ENCODE data around the gene TSBP1.
"Not testable (repeated sequence)": the region's sequence is repeated elsewhere in the genome, so short reads cannot be mapped to it uniquely, and the experiment has no call there.

Gene TSBP1

DNA sequence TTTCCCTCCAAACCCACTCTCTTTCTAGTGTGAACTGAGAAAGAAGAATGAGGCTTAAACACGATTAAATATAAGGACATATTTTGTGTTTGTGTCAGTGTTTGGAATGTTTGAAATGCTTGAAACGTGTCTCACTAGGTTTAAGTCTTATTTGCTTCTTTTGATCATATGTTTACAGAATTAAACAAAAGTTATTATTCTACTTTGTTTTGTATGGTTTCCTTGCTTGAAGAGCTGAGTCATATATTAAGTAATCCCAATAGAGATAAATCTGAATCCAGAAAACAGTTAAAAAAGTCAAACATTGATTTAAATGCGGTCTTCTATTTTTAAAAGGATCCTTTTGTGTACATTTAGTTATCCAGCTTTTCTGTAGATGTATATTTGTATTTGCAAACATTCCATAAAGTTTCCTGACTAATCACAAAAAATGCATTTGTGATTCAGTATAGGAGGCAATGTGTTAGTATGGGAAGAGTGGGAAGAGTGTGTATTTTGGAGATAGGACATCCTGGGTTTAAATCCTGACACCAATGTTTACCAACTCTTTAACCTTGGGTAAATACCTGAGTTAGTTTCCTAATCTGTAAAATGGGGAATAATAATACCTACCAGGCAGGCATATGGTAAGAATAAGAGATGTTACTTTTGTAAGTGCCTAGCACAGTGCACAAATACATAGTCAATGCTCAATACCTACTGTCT is 72.9 kb downstream of the TSBP1 start:
- H3K9me2 ChIP-seq (replicated peaks; ENCODE audit: control insufficient read depth, low read length): no peaks in the 10 kb centered on the region
- H3K27me3 ChIP-seq (ENCODE audit: control insufficient read depth, low read length): no peaks in the 10 kb centered on the region
- no peaks in the 10 kb centered on the region for H3F3A ChIP-seq (ENCODE audit: control insufficient read depth, insufficient read depth)
- no peaks in the 10 kb centered on the region for H3K79me2 ChIP-seq (ENCODE audit: control insufficient read depth, low read length)
- no peaks in the 10 kb centered on the region for H4K20me1 ChIP-seq (ENCODE audit: control insufficient read depth, insufficient read depth, low read depth, low read length)
- H3K4me2 ChIP-seq (ENCODE audit: low read length): no peak overlapping the region
- H3K4me1 ChIP-seq (ENCODE audit: control insufficient read depth, low read length): no peaks in the 10 kb centered on the region
- H3K4me3 ChIP-seq (ENCODE audit: low read length): no peak overlapping the region
- H3K27ac ChIP-seq (ENCODE audit: low read depth, low read length): no peak overlapping the region
- no peaks in the 10 kb centered on the region for H3K9me3 ChIP-seq (ENCODE audit: control insufficient read depth, insufficient read depth, low read length)
- H3K36me3 ChIP-seq (ENCODE audit: control insufficient read depth, low read length): no peaks in the 10 kb centered on the region
- no peak for TF ChIP-seq EZH2phosphoT487 (IDR thresholded peaks at IDR 0.05; ENCODE audit: borderline replicate concordance, low read length)
- TF ChIP-seq, protein P1, sequence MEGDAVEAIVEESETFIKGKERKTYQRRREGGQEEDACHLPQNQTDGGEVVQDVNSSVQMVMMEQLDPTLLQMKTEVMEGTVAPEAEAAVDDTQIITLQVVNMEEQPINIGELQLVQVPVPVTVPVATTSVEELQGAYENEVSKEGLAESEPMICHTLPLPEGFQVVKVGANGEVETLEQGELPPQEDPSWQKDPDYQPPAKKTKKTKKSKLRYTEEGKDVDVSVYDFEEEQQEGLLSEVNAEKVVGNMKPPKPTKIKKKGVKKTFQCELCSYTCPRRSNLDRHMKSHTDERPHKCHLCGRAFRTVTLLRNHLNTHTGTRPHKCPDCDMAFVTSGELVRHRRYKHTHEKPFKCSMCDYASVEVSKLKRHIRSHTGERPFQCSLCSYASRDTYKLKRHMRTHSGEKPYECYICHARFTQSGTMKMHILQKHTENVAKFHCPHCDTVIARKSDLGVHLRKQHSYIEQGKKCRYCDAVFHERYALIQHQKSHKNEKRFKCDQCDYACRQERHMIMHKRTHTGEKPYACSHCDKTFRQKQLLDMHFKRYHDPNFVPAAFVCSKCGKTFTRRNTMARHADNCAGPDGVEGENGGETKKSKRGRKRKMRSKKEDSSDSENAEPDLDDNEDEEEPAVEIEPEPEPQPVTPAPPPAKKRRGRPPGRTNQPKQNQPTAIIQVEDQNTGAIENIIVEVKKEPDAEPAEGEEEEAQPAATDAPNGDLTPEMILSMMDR (IDR thresholded peaks at IDR 0.05; ENCODE audit: low read depth, low read length, poor library complexity, severe bottlenecking): no peak

DNA sequence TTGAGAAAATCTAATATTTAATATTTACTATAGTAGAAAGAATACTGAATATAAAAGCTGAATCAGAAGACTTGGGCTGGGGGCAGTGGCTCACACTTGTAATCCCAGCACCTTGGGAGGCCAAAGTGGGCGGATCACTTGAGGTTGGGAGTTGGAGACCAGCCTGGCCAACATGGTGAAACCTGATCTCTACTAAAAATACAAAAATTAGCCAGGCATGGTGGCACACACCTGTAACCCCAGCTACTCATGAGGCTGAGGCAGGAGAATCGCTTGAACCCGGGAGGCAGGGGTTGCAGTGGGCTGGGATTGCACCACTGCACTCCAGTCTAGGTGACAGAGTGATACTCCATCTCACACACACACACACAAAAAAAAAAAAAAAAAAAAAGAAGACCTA is 76.7 kb downstream of the TSBP1 start:
- not testable (repeated sequence) for H3F3A ChIP-seq (ENCODE audit: control insufficient read depth, insufficient read depth); H3K4me2 ChIP-seq (ENCODE audit: low read length); H3K9me2 ChIP-seq (replicated peaks; ENCODE audit: control insufficient read depth, low read length); H3K9me3 ChIP-seq (ENCODE audit: control insufficient read depth, insufficient read depth, low read length); H3K27me3 ChIP-seq (ENCODE audit: control insufficient read depth, low read length); H4K20me1 ChIP-seq (ENCODE audit: control insufficient read depth, insufficient read depth, low read depth, low read length); H3K27ac ChIP-seq (ENCODE audit: low read depth, low read length); H3K4me3 ChIP-seq (ENCODE audit: low read length); H3K79me2 ChIP-seq (ENCODE audit: control insufficient read depth, low read length); H3K36me3 ChIP-seq (ENCODE audit: control insufficient read depth, low read length)
- peaks cover 10% of the 10 kb centered on the region for H3K4me1 ChIP-seq (ENCODE audit: control insufficient read depth, low read length)

DNA sequence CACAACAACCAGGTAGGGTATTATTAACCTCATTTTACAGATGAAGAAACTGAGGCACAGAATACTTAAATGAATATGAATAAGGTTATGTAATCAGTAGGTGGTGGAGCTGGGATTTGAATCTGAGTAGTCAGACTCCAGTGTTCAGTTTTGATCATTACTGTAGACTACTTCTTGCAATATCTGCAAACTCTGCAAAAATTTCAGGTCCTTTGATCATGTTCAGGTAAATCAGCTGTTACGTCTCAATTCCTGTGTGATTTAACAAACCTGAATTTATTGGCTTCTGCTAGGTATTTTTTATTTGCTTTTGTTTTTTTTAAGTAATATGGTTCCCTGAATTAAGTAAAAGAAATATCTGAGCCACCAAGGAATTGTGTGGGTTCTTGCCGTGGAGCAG is 77.1 kb downstream of the TSBP1 start:
- Histone ChIP-seq H4K20me1 (ENCODE audit: control insufficient read depth, insufficient read depth, low read depth, low read length) (no peaks in the 10 kb centered on the region), H3K4me1 (ENCODE audit: control insufficient read depth, low read length) (peaks cover 10% of the 10 kb centered on the region), H3K9me3 (ENCODE audit: control insufficient read depth, insufficient read depth, low read length) (no peaks in the 10 kb centered on the region), H3K4me3 (ENCODE audit: low read length) (no peak overlapping the region), H3K4me2 (ENCODE audit: low read length) (no peak overlapping the region), H3F3A (ENCODE audit: control insufficient read depth, insufficient read depth) (no peaks in the 10 kb centered on the region; the same call in 1 of the 2 replicates), H3K79me2 (ENCODE audit: control insufficient read depth, low read length) (no peaks in the 10 kb centered on the region), H3K27ac (ENCODE audit: low read depth, low read length) (no peak overlapping the region), H3K36me3 (ENCODE audit: control insufficient read depth, low read length) (no peaks in the 10 kb centered on the region), H3K27me3 (ENCODE audit: control insufficient read depth, low read length) (no peaks in the 10 kb centered on the region), H3K9me2 (replicated peaks; ENCODE audit: control insufficient read depth, low read length) (no peaks in the 10 kb centered on the region)
- TF ChIP-seq, protein P1 (IDR thresholded peaks at IDR 0.05; ENCODE audit: low read depth, low read length, poor library complexity, severe bottlenecking): no peak
- TF ChIP-seq EZH2phosphoT487 (IDR thresholded peaks at IDR 0.05; ENCODE audit: borderline replicate concordance, low read length): no peak

DNA sequence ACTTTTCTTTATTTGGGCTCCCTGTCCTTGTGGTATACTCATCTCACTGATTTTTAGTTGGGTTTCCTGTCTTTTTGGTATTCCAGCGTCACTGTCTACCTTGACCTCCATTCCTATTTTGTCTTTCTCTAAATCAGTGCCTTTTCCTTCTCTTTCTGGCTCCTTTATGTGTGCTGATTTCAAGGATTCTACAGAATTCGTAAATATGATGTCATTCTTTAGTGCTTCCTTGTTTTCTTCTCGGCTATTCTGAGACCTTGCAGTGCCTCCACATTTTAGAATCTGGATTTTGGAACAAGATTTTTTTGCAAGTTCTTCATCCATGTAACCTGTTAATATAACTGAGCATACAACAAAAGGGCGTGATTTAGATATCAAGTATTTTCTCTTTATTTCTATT is 78.0 kb downstream of the TSBP1 start:
- Histone ChIP-seq H3K36me3 (ENCODE audit: control insufficient read depth, low read length) (no peaks in the 10 kb centered on the region), H3K27me3 (ENCODE audit: control insufficient read depth, low read length) (no peaks in the 10 kb centered on the region), H3K79me2 (ENCODE audit: control insufficient read depth, low read length) (no peaks in the 10 kb centered on the region), H3K4me1 (ENCODE audit: control insufficient read depth, low read length) (peaks cover 10% of the 10 kb centered on the region), H3K27ac (ENCODE audit: low read depth, low read length) (no peak overlapping the region), H3K4me2 (ENCODE audit: low read length) (no peak overlapping the region), H4K20me1 (ENCODE audit: control insufficient read depth, insufficient read depth, low read depth, low read length) (no peaks in the 10 kb centered on the region), H3K4me3 (ENCODE audit: low read length) (no peak overlapping the region), H3K9me3 (ENCODE audit: control insufficient read depth, insufficient read depth, low read length) (no peaks in the 10 kb centered on the region), H3F3A (ENCODE audit: control insufficient read depth, insufficient read depth) (no peaks in the 10 kb centered on the region; the same call in 1 of the 2 replicates), H3K9me2 (replicated peaks; ENCODE audit: control insufficient read depth, low read length) (no peaks in the 10 kb centered on the region)
- TF ChIP-seq EZH2phosphoT487 (IDR thresholded peaks at IDR 0.05; ENCODE audit: borderline replicate concordance, low read length): no peak
- TF ChIP-seq, protein P1 (IDR thresholded peaks at IDR 0.05; ENCODE audit: low read depth, low read length, poor library complexity, severe bottlenecking): no peak
